Activated naive CD4-positive, alpha-beta T cell (primary cell): ENCODE measurements around the gene STK32B.
"Not testable (repeated sequence)": the region's sequence is repeated elsewhere in the genome, so short reads cannot be mapped to it uniquely, and the experiment has no call there.

Experiments
- DNase-seq, 4 experiments: peaks; one replicate each; lab custom pipeline; 2025; lab: John Stamatoyannopoulos, UW

The STK32B gene

DNA sequence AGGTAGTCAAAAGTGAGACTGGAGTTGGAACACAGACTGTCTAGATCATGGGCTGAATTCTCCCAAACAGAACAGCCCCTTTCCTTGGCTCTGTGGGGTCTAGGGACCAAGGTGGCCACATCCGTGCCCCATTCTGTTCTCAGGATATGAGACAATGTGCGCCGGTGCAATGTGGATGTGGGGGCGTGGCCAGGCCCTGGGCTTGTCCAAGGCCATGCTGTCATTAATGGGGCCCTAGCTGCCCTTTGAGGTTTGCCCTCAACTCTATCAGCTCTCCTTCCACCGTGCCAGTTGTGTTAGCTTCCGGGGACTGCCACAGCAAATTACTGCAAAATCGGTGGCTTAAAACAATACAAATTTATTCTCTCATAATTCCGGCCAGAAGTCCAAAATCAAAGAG is 344.5 kb downstream of the STK32B start:
- DNase-seq = no peak

GRCh38 chr4:5398056-5398455 is 346.8 kb downstream of the STK32B start:
- no peak for DNase-seq

GRCh38 chr4:5399124-5399523 is 347.8 kb downstream of the STK32B start:
- DNase-seq = no peak

GRCh38 chr4:5399790-5400421 is 348.6 kb downstream of the STK32B start:
- no peak for DNase-seq

DNA sequence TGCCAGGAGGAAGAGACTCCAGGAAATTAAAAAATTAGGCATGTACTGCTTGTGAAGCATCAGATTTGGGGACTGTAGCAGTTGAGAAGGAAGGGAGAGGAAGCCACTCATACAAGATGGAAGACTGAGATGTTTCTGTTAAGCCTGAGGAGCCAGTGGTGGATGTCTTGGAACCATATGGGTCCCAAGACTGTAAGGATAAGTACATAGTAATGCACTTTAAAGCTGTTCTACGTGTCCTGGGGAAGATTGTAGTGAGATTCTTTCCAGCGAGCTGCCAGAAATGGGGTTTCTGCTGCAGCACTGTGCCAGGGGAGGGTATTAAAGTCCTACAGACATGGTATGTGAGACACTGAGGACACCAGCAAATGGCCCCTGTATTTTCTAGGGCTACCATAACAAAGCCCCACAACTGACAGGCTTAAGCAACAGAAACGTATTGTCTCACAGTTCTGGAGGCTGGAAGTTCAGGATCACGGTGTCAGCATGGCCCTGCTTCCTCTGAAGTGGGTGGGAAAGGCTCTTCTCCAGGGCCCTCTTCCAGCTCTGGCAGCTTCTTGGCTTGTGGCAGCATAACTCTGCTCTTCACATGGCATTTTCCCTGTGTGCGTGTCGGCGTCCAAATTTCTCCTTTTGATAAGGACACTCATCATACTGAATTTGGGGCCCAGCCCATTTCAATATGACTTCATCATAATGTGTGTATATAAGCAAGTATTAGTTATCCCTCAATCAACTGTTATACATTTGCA is 352.6 kb downstream of the STK32B start:
- no peak for DNase-seq

DNA sequence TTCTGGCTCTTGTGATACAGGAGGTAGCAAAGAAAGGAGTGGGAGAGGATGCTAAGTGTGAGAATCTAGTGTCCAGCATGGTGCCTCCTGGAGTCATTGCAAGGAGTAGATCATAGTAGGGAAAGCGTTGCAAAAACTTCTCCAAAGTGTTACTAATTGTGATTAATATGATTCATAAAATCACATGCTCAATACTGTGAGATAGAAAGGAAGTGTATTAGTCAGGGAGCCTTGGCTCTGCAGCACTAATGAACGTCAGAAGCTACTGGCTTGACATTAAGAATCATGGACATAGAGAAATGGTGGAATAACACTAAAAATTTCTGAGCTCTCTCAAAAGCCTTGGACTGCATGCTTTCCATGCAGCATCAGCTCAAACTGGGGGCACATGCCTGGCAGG is 358.0 kb downstream of the STK32B start:
- no peak for DNase-seq

- no peak for DNase-seq
Measured at GRCh38 chr4:5409972-5410618, 358.8 kb downstream of the STK32B start.

DNA sequence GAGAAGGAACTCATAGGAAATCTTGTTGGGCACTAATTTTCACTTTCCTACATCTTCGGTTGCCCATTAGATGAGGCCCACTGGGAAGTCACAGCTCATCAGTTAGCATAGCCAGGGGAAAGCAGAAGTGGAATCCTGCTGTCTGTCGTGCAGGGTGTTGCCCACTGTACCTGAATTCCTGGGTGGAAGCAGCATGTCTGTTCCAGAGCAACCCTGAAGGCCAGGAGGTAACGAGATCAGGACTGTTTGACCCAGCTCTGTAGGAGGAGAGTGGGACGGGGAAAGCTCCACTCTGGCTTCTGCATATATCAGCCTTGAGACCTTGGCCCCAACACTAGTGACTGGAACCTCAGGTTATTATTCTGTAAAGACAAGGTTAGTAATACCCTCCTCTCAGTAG is 361.0 kb downstream of the STK32B start:
- no peak for DNase-seq

DNA sequence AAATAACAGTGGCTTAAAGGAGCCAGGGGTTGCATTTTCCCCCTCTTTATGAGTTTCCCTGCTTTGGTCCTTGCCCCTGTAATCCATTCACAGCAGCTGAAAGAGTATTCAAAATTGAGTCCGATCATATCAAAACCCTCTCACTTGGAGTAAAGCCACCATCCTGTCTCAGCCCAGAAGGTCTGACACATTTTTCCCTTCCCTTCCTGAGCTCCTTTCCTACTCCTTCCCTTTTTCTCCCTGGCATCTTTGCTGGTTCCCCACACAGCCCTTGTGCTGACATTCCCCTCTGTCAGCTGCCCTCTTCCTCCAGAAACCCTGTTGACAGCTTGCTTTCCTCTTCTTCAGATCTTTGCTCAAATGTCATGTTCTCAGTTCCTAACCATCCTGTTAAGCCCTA is 361.5 kb downstream of the STK32B start:
- DNase-seq = no peak

DNA sequence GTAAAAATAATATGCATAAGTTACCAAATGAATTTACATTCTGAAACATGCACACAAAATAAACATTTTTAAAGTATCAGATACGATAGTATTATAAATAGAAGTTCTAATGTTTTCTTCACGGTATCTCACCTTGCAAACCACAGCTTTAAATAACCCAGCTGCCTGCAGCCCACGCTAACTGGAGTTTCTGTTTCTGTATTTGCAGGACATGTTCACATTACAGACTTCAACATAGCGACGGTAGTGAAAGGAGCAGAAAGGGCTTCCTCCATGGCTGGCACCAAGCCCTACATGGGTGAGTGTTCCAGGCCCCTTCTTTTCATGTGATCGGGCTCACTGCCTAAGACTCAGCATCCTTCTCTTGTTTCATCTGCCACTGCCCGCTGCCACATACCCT is 365.4 kb downstream of the STK32B start:
- no peak for DNase-seq

DNA sequence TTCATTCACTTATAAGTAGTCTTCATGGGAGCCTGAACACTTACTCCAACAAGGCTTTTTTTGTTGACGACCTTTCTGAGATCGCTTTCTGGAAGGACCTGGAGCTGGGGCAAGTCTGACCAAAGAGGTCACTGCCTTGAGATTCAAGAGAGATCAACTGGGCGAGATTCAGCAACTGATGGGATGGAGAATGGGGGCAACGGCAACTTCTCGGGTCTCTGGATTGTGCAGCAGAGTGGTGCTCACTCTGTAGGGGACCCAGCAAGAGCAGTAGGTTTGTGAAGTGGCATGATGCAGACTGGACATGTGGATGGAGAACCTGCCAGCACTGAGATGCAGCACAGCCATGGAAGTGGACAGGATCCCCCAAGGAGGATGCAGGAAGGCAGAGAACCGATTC is 369.0 kb downstream of the STK32B start:
- DNase-seq = no peak

DNA sequence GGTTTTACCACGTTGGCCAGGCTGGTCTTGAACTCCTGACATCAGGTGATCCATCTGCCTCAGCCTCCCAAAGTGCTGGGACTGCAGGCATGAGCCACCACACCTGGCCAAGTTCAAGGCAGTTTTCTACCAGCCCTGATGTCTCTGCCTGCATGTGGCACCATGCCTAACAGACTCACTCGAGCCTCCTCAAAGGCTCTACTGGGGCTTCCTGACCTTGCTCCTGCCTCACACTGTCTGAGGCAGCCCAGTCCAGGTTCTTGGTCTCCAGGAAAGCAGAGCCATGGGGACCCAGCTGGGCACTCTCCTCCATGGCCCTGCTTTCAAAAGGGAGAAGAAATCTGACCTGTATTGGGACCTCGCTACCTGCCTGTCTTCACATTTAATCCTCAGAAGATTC is 370.1 kb downstream of the STK32B start:
- DNase-seq = no peak

DNA sequence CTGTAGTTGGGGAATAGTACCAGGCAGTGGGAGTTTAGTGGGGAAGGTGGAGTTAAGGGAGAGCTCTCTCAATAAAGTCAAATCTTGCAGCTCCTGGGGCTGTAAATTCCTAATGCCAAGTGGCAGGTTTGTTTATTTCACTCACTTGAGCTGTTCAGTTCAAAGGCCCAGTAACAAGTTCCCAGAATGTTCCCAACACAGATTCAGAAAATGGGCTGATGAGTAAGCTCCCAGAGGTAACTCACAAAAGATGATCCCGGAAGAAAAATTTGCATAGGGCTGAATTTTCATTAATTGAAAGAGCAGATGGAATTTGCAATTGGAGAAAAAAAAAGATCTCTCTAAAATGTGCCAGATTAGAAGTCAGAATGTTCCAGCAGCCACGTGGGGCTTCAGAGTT is 370.9 kb downstream of the STK32B start:
- DNase-seq = no peak

GRCh38 chr4:5423670-5424069 is 372.4 kb downstream of the STK32B start:
- no peak for DNase-seq

- DNase-seq = no peak
Measured at GRCh38 chr4:5424211-5424610, 372.9 kb downstream of the STK32B start.

GRCh38 chr4:5424901-5425300 is 373.6 kb downstream of the STK32B start:
- DNase-seq = no peak

- DNase-seq = no peak
Measured at GRCh38 chr4:5429747-5430146, 378.5 kb downstream of the STK32B start.

DNA sequence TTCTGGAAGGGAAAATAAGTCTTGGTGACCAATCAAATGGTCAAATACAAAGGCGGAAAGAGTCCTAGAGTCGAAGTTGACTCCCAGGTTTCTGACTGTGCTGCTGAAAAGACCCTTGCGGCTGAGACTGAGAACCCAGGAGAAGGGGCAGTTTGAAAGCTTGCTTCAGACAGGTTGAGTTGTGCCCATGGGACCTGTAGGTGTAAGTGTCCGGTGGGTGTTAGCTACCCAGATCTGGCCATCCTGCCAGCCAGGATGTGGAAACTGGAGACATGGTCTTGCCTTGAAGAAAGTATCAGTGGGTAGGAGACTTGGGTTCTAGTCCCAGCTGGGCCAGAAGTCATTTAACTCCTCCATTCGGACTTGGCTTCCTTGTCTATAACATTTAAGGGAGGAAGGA is 381.9 kb downstream of the STK32B start:
- DNase-seq = no peak

- DNase-seq = no peak
Measured at GRCh38 chr4:5435201-5435600, 383.9 kb downstream of the STK32B start.

DNA sequence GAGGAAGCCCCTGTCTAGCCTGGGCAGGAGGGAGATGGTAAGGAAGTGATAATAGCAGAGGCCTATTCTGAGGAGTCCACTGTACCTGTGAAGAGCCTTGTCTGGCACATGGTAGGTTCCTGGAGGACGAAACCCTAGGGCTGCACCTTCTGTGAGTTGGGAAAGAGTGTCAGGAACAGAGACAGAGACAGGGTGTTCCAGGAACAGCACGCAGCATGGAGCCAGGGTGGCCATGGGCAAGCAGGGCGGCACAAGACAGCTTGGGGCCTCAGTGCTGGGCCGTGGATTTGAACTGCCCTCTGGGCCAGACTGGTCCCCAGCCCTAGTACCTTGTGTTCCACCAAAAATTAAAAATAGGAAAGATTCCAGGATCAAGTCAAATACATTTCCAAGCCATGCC is 384.5 kb downstream of the STK32B start:
- DNase-seq = no peak

GRCh38 chr4:5443976-5444802 is 392.9 kb downstream of the STK32B start:
- not testable (repeated sequence) for DNase-seq

GRCh38 chr4:5444918-5445517 is 393.7 kb downstream of the STK32B start:
- DNase-seq = no peak
